GM12873 (cell line): Measurements from ENCODE around the gene HPDL.

ENCODE experiments used
- CTCF ChIP-seq: IDR thresholded peaks from 2 replicates; pipeline ENCODE4 v1.5.1; 2012; ENCODE audit warnings: low read depth, mild to moderate bottlenecking, moderate library complexity, low read length, control low read depth; ENCODE audit not compliant: insufficient read depth; ENCODE audit errors: missing control alignments

HPDL gene

GRCh38 chr1:45348966-45349677, 22.4 kb downstream of the HPDL start:
- TF ChIP-seq CTCF: no peak

DNA sequence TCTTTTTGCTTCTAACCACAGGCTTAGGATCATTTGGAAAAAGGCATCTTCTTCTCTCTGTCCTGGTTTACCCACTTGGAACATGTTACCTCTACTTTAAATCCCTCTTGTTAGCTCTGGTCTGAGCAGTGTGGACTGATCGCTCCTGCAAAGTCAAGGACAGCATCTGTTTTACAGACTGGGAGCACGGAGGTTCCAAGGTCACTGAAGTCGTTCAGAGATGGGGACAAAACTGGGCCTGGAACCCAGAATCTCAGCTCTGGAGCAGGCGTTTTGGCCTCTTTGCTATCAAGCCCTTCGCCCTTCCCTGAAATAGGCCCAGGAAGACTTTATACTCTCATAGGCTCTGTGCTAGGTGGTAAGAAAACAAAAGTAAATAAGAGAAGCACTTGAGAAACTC, 24.8 kb downstream of the HPDL start:
- no peak for TF ChIP-seq CTCF

GRCh38 chr1:45353685-45354084, 27.0 kb downstream of the HPDL start:
- no peak for TF ChIP-seq CTCF

DNA sequence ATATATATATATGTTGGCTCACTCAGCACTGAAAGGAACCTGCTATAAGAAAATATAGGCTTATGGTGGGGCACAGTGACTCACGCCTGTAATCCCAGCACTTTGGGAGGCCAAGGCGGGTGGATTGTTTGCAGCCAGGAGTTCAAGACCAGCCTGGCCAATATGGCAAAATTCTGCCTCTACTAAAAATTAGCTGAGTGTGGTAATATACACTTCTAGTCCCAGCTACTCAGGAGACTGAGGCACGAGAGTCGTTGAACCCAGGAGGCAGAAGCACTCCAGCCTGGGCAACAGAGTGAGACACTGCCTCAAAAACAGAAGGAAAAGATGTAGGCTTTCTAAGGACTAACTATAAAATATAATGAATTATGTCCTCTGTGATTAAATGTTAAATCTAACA, 28.1 kb downstream of the HPDL start:
- TF ChIP-seq CTCF: no peak

DNA sequence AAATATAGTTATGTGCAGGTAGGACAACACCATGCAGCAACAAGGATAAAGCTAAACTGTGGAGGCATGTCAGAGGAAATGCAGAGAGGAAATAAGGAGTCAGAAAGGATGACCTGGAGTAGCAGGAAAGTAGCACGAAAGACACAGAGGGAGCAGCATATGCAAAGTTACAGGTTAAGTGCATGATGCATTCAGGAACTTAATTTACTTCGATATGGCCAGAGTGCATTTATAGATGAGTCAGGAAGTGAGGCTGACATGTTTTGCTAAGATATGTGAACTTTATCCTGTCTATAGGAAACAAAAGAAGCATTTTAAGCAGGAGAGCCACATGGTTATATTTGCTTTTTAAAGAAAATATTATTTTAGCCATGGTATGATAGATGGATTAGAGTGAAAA, 29.0 kb downstream of the HPDL start:
- no peak for TF ChIP-seq CTCF

GRCh38 chr1:45356186-45356585, 29.5 kb downstream of the HPDL start:
- TF ChIP-seq CTCF: no peak

DNA sequence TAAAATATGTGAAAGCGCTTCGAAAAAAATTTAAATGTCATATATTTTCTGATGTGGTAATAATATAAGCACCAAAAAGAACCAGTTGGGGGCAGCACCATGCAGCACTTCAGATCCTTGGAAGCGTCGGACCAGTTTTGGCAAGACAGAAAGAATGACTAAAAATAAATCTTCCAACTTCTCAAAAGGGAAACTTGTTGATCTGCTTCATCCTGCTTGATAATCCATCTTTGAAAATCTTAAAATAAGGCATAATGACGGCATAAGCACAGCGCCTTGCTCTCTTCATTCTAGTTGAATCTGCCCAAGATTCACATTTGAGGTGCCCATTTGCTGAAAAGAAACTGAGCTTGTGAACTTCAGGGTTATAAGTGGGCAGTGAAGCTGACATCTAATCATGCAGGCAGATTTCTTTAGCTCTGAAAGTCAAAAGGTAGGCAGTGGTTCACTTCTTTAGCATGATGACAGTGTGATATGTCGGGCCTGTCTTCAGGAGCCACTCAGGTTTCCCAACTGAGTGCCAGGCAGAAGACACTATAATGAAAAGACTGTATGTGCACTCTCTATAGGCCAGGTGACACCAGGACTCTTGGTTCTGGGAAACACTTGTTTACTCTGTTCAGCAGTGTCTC, 33.3 kb downstream of the HPDL start:
- TF ChIP-seq CTCF: peak; percentile 58
